Smooth muscle cell (in vitro differentiated cells): ENCODE data around the gene NTM. TPM values are rescaled to one million over a fixed set of nuclear protein-coding genes. Genes with fewer than 3 reads are reported as not detected.

Source experiments
- DNase-seq: peaks from one replicate; lab custom pipeline; 2025; ENCODE audit not compliant: unreplicated experiment; lab: John Stamatoyannopoulos, UW
- H2AFZ ChIP-seq: fragments of 200-600 bp; sonication (generic); 2 replicates; pipeline ENCODE4 v1.6.0; 2016; ENCODE audit warnings: antibody characterized with exemption, low read depth, mild to moderate bottlenecking
- H3F3A ChIP-seq: fragments of 200-600 bp; sonication (generic); 2 replicates; pipeline ENCODE4 v1.6.0; 2017; ENCODE audit warnings: antibody characterized with exemption, low read depth
- H3K27ac ChIP-seq: fragments of 200-600 bp; sonication (generic); 2 replicates; pipeline ENCODE4 v1.5.1; 2016; ENCODE audit warnings: low read depth, mild to moderate bottlenecking
- H3K27me3 ChIP-seq: fragments of 200-600 bp; sonication (generic); 2 replicates; pipeline ENCODE4 v1.6.1; 2016; ENCODE audit warnings: low read depth, mild to moderate bottlenecking
- H3K36me3 ChIP-seq: fragments of 200-600 bp; sonication (generic); 2 replicates; pipeline ENCODE4 v1.5.1; 2016; ENCODE audit warnings: low read depth
- H3K4me1 ChIP-seq: fragments of 200-600 bp; sonication (generic); 2 replicates; pipeline ENCODE4 v1.5.1; 2016; ENCODE audit warnings: low read depth
- H3K4me2 ChIP-seq: fragments of 200-600 bp; sonication (generic); 2 replicates; pipeline ENCODE4 v1.6.0; 2016; ENCODE audit warnings: mild to moderate bottlenecking
- H3K4me3 ChIP-seq: fragments of 200-600 bp; sonication (generic); 2 replicates; pipeline ENCODE4 v1.5.1; 2016; ENCODE audit warnings: mild to moderate bottlenecking
- H3K79me2 ChIP-seq: fragments of 200-600 bp; sonication (generic); 2 replicates; pipeline ENCODE4 v1.6.0; 2016; ENCODE audit warnings: low read depth, mild to moderate bottlenecking
- H3K9ac ChIP-seq: fragments of 200-600 bp; sonication (generic); 2 replicates; pipeline ENCODE4 v1.6.0; 2016; ENCODE audit warnings: low read depth
- H3K9me3 ChIP-seq: fragments of 200-600 bp; sonication (generic); replicated peaks from 2 replicates; pipeline ENCODE4 v1.5.1; 2016; ENCODE audit warnings: low read depth
- H4K20me1 ChIP-seq: fragments of 200-600 bp; sonication (generic); 2 replicates; pipeline ENCODE4 v1.6.0; 2016; ENCODE audit warnings: low read depth
- WGBS: methylation state at CpG from one replicate; pipeline ENCODE4 v1.1.7; 2016; ENCODE audit warnings: low lambda C conversion rate; 5-methylcytosine and 5-hydroxymethylcytosine counted together
- polyA plus RNA-seq: library from polyadenylated mRNA; unstranded; fragments of >200 nt; fragmentation: Nextera tagmentation; extraction: Ambion mirVana; gene quantifications from 2 replicates; pipeline ENCODE4 v1.2.1, GENCODE V29; 2016
- total RNA-seq: library from RNA; depleted of rRNA; stranded (reverse); fragments of >200 nt; gene quantifications from 2 replicates; pipeline ENCODE4 v1.2.3, GENCODE V29; 2014
- TF ChIP-seq, protein P1 (sequence below): fragments of 200-600 bp; sonication (generic); IDR thresholded peaks from 2 replicates; pipeline ENCODE4 v1.5.1; 2017; ENCODE audit warnings: borderline replicate concordance, mild to moderate bottlenecking, antibody characterized with exemption; ENCODE audit not compliant: insufficient read depth, poor library complexity, severe bottlenecking

The NTM gene
- total and polyA plus RNA-seq, 2 experiments from 2014 or later, result 68.9 to 123 TPM

DNA sequence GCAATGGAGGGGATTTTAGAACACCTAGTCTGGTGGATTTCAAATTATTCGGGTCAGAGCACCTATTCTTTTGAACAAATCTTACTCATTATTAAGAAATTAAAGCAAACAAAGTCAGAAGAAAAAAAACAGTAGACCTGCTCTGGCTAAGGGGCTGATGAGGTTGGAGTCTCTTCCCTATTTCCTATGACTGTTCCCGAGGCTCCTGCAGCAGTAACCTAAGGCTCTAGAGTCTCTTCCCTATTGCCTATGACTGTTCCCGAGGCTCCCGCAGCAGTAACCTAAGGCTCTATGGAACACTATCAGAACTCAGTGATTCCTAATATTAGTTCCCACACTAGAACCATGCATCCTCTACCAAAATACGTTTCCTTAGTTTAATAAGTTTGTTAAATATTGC, 607.9 kb downstream of the NTM start:
- Histone ChIP-seq H3K9me3 (no peaks in the 10 kb centered on the region), H3F3A (no peaks in the 10 kb centered on the region), H3K9ac (no peak overlapping the region), H3K27me3 (peaks cover 18% of the 10 kb centered on the region), H3K27ac (no peak overlapping the region), H3K4me1 (peaks cover 44% of the 10 kb centered on the region), H3K4me2 (peak overlapping the region; percentile 58), H3K36me3 (no peaks in the 10 kb centered on the region), H4K20me1 (no peaks in the 10 kb centered on the region), H3K4me3 (no peak overlapping the region), H3K79me2 (no peaks in the 10 kb centered on the region), H2AFZ (no peak overlapping the region)
- DNase-seq, result no peak
- WGBS, result 32% methylated on average over 5 of the region's 5 CpGs
- TF ChIP-seq, protein P1, sequence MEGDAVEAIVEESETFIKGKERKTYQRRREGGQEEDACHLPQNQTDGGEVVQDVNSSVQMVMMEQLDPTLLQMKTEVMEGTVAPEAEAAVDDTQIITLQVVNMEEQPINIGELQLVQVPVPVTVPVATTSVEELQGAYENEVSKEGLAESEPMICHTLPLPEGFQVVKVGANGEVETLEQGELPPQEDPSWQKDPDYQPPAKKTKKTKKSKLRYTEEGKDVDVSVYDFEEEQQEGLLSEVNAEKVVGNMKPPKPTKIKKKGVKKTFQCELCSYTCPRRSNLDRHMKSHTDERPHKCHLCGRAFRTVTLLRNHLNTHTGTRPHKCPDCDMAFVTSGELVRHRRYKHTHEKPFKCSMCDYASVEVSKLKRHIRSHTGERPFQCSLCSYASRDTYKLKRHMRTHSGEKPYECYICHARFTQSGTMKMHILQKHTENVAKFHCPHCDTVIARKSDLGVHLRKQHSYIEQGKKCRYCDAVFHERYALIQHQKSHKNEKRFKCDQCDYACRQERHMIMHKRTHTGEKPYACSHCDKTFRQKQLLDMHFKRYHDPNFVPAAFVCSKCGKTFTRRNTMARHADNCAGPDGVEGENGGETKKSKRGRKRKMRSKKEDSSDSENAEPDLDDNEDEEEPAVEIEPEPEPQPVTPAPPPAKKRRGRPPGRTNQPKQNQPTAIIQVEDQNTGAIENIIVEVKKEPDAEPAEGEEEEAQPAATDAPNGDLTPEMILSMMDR, result no peak

DNA sequence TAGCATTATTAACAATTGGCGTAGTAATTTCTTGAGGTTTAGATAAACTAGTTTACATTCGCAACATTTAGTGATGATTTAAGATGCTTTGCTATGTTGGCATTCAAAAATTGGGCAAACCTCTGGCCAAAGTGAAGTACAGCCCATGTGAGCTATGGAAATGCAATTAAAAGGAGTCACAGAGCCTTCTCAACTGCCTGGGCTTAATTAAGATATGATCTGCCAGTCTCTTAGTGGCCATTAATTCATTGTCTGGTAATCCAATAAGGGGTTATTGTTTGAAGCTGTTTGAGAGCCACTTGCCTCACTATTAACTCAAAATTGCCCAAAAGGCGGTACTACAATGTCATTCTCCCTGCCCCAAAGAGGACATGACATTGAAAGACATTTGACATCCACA, 608.9 kb downstream of the NTM start:
- no peaks in the 10 kb centered on the region for H3K36me3 ChIP-seq
- H3F3A ChIP-seq, result no peaks in the 10 kb centered on the region
- H4K20me1 ChIP-seq, result no peaks in the 10 kb centered on the region
- H3K9me3 ChIP-seq, result no peaks in the 10 kb centered on the region
- H2AFZ ChIP-seq, result no peak overlapping the region
- H3K27me3 ChIP-seq, result peaks cover 18% of the 10 kb centered on the region
- TF ChIP-seq, protein P1, result no peak
- no peak overlapping the region for H3K4me3 ChIP-seq
- WGBS, result 98% methylated on average over 3 of the region's 3 CpGs
- H3K27ac ChIP-seq, result no peak overlapping the region
- DNase-seq, result no peak
- peaks cover 44% of the 10 kb centered on the region for H3K4me1 ChIP-seq
- H3K4me2 ChIP-seq, result no peak overlapping the region
- H3K79me2 ChIP-seq, result no peaks in the 10 kb centered on the region
- no peak overlapping the region for H3K9ac ChIP-seq

GRCh38 chr11:131980199-131980598, 609.8 kb downstream of the NTM start:
- H3K9me3 ChIP-seq, result no peaks in the 10 kb centered on the region
- H3K9ac ChIP-seq, result no peak overlapping the region
- H3F3A ChIP-seq, result no peaks in the 10 kb centered on the region
- no peak overlapping the region for H2AFZ ChIP-seq
- H3K4me1 ChIP-seq, result peaks cover 44% of the 10 kb centered on the region
- WGBS, result 90% methylated on average over 3 of the region's 3 CpGs
- peaks cover 18% of the 10 kb centered on the region for H3K27me3 ChIP-seq
- H4K20me1 ChIP-seq, result no peaks in the 10 kb centered on the region
- no peaks in the 10 kb centered on the region for H3K36me3 ChIP-seq
- DNase-seq, result no peak
- no peaks in the 10 kb centered on the region for H3K79me2 ChIP-seq
- TF ChIP-seq, protein P1, result no peak
- H3K4me3 ChIP-seq, result no peak overlapping the region
- no peak overlapping the region for H3K4me2 ChIP-seq
- H3K27ac ChIP-seq, result no peak overlapping the region

DNA sequence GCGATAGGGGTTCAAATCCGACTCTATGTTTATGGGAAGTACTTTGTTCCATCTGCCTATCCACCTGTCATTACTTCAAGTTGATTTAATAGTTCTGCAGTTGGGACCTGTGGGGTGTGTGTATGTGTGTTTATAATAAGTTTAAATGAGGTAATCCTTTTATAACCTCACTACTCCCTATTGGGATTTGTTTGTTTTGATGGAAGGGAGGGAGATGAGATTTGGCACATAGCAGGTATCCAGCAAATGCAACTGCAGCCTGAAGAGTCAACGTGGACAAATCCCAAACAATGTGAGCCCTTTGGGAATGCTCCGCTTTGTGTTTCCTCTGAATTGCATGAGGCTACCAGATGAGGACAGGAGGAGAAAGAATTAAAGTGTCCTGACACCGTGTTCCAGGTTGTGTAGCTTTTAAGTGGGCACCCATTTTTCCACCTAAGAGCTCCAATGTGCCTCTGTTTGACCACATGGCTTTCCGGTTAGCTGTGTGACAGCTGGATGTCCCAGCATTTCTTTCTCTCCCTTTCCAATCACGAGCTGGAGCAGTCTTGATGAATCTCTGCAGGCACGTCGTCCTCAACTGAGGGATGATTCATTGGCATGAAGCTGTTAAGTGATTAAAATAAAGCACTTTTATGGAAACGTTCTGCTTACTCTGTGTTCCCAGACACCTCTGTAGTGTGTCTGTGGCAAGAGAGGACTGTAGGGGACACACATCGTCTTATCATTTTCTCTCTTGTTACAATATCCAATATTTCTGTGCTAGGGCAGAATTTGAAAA, 610.7 kb downstream of the NTM start:
- DNase-seq, result no peak
- H3K36me3 ChIP-seq, result no peaks in the 10 kb centered on the region
- no peak overlapping the region for H3K4me2 ChIP-seq
- H4K20me1 ChIP-seq, result no peaks in the 10 kb centered on the region
- no peaks in the 10 kb centered on the region for H3K9me3 ChIP-seq
- H3K27me3 ChIP-seq, result peaks cover 18% of the 10 kb centered on the region
- peaks cover 43% of the 10 kb centered on the region for H3K4me1 ChIP-seq
- 53% methylated on average over 11 of the region's 11 CpGs for WGBS
- H3K79me2 ChIP-seq, result no peaks in the 10 kb centered on the region
- no peak overlapping the region for H3K27ac ChIP-seq
- TF ChIP-seq, protein P1, result no peak
- H3K4me3 ChIP-seq, result no peak overlapping the region
- H2AFZ ChIP-seq, result no peak overlapping the region
- no peaks in the 10 kb centered on the region for H3F3A ChIP-seq
- no peak overlapping the region for H3K9ac ChIP-seq
